Stimulated activated CD4-positive, alpha-beta T cell treated with anti-CD3 and anti-CD28 coated beads, Interleukin-4, amount 100 ng/mL, for 48 hours (primary cell): ENCODE results near the gene FBLN1.

Experiments used
- DNase-seq, 2 donors: peaks; one replicate each; pipeline ENCODE4 v3.0.0-alpha.2; 2020; ENCODE audit warnings: low read depth in 2 of 2

Gene FBLN1

GRCh38 chr22:45640291-45640940, 137.7 kb downstream of the FBLN1 start:
- no peak for DNase-seq

- no peak for DNase-seq
Measured at GRCh38 chr22:45640941-45641621, 138.4 kb downstream of the FBLN1 start.

- DNase-seq = no peak
Measured at GRCh38 chr22:45642986-45643385, 140.3 kb downstream of the FBLN1 start.

- no peak for DNase-seq
Measured at GRCh38 chr22:45644714-45645113, 142.0 kb downstream of the FBLN1 start.

GRCh38 chr22:45645150-45645525, 142.5 kb downstream of the FBLN1 start:
- DNase-seq = no peak

GRCh38 chr22:45645526-45646414, 143.1 kb downstream of the FBLN1 start:
- DNase-seq = peak; percentile 68 to 84

- DNase-seq = no peak
Measured at GRCh38 chr22:45647532-45648225, 145.0 kb downstream of the FBLN1 start.

GRCh38 chr22:45648301-45649117, 145.8 kb downstream of the FBLN1 start:
- DNase-seq = no peak

GRCh38 chr22:45649809-45650208, 147.1 kb downstream of the FBLN1 start:
- no peak for DNase-seq

- DNase-seq = no peak
Measured at GRCh38 chr22:45650721-45651120, 148.0 kb downstream of the FBLN1 start.
